Measurements from ENCODE around the gene DPEP3.
"Not testable (repeated sequence)": the region's sequence is repeated elsewhere in the genome, so short reads cannot be mapped to it uniquely, and the experiment has no call there.

DPEP3 gene

DNA sequence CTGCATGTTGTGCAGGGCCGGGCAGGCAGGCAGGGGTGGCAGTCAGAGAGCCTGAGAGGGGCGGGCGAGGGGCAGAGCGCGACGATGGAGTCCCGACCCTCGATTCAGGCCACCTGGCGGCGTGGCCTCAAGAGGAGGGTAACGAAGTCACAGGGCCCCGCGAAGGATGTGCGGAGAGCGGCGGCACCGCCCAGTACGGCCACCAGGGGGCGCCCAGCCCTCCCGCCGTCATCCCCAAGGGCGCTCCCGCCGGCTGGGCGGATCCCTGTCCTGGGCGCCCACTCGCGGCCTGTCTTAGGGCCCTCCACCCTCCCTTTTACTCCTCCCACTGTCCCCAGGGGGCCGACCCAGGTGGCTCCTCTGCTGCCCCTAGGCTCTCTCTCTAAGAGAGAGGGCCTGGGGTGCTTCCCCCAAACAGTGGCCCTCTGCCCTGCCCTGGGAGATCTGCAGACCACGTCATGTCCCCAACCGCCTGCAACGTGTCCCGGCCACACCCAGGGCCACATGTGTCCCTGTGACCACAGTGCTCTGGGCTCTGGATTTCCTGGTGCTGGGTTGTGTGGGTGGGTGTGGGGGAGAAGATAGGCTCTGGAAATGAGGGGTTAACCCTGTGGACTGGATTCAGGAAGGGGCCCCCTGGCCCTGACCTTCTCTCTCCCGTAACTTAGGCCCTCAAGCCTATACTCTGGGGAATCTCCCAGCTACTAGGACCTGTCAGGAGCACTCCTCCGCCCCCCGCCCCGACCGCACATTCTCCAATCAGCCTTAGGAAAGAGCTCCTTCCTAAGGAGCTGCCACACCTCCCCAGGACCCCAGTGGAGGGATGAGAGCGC lies 13.1 kb upstream of the DPEP3 start:
- DNase-seq, result peak; percentile 84 to 94 (median 89)

DNA sequence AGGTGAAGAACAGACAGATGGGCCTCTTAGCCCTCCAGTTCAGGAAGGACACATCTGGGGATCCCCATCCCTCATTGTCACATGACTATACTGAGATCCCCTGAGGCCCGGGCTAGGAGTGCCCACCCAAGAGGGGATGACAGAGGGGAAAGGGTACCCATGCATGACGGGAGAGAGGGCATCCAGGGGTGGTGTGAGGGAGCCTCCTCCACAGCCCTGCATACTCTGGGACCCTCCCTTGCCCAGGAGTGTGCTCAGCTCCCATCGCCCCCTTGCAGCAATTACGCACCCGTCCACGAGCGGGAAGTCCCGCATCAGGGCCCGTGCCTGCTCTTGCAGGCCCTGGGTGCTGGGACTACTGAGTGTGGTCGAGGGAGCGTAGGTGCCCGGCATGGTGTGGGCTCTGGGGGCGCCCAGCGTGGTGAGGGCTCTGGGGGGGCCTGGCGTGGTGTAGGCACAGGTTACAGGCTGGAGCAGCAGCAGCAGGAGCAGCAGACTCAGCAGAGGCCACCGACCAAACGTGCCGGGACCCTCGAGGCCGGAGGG lies 12.4 kb upstream of the DPEP3 start:
- no peak for DNase-seq

DNA sequence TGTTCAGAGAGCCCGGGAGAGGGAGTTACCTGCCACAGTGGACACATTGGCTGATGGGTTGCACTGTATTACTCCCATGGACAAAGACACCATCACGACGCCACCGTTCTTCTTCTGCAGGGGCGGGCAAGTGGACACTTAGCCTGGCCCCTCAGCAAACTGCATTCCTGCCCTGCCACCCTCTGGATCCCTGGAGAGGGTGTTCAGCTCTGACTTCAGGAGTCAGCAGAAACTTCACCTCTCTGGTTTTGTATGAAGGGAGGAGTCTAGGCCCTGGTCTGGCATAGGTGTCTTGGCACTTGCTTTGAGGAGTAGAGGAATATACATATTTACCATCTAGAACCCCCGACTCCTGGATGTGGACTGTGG lies 9.7 kb upstream of the DPEP3 start:
- DNase-seq, result no peak

DNA sequence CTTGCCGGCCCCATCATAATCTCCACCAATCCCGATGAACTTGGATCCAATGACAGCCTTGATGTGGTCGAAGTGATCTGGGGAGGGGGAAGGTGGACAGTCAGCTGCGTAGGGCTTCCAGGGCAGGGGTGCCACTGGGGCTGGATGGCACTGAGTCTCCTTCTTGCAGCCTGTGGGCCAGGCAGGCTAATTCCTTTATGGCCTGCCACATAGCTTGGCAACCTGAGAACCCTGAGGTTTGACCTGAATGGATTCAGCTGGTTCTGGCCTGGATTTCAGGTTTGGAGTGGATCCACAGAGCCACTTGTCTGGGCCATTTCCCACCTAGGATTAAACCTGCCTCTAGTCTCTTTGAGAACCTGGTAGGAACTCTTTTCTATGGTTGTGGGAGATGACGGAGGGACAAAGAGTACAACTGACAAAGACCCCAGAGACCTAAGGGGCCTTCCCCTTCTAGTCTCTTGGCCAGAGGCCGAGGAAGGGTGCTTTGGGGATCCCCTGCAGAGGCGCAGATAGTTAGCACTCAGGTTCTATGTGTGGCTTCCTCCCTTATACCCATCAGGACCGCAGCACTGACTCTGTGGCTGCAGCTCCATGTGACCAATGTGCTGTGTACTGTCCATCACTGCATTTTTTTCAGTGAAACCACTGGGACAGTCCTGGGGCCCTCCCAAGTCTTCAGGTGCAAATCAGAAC lies 9.2 kb upstream of the DPEP3 start:
- no peak for DNase-seq

DNA sequence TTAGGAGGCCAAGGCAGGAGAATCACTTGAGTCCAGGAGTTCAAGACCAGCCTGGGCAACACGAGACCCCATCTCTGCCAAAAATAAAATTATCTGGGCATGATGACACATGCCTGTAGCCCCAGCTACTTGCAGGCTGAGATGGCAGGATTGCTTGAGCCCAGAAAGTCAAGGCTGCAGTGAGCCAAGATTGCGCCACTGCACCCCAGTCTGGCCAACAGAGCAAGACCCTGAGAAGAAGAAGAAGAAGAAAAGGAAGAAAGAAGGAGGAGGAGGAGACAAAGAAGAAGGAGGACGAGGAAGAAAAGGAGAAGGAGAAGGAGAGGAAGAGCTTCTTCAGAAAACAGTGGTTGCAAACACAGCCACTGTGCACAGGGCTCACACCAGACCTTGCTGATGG lies 8.4 kb upstream of the DPEP3 start:
- DNase-seq, result no peak

DNA sequence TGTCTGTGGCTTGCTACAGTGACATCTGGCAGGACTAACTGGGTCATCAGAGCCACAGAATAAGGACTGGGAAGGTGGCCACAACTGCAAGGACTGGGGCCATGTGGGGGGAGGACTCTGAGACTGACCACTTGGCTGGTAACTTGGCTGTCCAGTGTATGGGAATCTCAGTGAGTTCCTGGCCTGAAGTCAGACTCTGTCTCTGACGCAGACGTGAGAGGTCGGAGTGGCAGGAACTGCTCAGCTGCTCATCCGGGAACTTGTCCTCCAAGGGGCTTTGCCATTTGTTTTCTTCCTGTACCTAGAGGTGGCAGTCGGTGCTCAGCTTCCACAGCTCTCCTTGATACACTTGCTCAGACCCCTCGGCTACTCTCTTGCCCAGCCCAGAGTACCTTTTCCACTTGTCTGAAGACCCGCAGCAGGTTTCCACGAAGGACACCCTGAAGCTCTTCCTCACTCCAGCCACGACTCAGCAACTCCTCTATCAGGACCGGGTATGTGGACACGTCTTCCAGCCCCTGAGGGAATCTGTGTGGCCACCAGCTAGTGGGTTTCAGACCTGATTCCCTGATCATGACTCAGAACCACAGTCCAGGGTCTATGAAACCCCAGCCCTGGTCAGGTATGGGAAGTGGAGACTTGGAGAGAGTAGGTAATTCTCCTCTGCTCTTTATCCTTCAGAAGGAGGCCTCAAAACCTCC lies 7.3 kb upstream of the DPEP3 start:
- no peak for DNase-seq

DNA sequence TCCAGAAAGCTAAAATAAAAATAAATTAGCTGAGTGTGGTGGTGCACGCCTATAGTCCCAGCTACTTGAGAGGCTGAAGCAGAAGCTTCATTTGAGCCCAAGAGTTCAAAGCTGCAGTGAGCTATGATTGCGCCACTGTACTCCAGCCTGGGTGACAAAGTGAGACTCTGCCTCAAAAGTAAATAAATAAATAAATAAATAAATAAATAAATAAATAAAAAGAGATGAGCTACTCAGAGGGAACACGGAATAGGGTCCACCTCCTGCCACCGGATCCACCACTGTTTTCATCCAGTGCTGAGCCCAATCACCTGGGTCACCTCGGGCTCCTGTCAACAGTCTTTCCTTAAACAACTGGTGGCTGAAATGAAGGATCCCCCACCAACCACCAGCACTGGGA lies 6.7 kb upstream of the DPEP3 start:
- no peak for DNase-seq

DNA sequence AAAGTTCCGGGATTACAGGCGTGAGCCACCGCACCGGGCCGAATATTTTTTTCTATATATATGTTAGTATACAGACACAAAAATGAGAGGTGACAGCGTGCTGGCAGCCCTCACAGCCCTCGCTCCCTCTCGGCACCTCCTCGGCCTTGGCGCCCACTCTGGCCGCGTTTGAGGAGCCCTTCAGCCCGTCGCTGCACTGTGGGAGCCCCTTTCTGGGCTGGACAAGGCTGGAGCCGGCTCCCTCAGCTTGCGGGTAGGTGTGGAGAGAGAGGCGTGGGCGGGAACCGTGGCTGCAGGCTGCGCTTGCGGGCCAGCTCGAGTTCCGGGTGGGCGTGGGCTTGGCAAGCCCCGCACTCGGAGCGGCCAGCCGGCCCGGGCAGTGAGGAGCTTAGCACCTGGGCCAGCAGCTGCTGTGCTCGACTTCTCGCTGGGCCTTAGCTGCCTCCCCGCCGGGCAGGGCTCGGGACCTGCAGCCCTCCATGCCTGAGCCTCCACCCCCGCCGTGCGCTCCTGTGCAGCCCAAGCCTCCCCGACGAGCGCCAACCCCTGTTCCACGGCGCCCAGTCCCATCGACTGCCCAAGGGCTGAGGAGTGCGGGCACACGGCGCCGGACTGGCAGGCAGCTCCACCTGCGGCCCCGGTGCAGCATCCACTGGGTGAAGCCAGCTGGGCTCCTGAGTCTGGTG lies 1.9 kb upstream of the DPEP3 start:
- DNase-seq, result no peak

DNA sequence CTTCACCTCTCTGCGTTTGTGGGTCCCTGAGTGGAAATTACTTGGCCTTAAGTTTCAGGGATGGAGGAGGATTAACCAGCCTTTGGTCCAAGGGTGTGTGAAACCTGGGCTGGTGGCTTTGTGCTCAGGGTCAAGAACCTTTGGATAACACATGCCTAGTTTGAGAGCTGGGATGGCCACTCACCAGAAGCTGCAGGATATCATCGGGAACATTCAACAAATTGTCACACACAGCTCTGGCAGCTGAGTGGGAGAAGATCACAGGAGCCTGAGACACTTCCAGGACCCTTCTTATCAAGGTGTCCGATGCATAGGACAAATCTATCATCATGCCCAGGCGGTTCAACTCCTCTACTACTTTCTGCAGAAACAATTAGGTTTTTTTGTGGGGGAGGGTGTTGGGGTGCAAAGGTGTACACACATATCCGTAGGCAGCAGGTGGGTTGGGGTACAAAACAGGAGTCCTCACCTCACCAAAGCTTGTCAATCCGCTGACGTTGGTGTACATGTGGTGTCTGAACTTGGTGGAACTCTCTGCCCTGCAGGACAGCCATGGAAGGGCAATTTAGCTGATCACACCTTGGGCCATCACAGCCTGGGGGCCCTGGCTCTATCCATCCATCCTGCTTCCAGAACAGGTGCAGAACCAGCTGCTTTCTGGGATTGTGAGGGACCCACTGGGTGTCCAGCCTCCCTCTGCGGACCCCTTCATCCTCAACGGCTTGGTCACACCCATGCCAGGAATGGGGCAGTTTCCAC lies 2.7 kb downstream of the DPEP3 start:
- DNase-seq, result no peak

DNA sequence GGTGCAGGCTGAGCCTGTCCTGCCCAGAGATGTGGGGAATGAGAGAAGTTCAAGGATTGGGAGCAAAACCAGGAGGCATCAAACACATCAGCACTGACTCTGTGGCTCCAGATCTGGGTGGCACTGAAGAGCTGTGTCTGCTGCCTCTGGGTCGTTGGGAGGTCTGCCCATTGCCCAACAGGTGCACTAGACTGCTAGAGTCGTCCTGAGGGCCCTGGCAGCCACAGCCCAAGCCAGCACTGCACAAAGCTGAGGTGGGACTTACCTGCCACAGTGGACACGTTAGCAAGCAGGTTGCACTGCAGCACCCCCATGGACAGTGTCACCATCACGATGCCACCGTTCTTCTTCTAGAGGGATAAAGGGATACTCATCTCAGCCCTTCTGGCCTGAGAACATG lies 3.3 kb downstream of the DPEP3 start:
- no peak for DNase-seq

DNA sequence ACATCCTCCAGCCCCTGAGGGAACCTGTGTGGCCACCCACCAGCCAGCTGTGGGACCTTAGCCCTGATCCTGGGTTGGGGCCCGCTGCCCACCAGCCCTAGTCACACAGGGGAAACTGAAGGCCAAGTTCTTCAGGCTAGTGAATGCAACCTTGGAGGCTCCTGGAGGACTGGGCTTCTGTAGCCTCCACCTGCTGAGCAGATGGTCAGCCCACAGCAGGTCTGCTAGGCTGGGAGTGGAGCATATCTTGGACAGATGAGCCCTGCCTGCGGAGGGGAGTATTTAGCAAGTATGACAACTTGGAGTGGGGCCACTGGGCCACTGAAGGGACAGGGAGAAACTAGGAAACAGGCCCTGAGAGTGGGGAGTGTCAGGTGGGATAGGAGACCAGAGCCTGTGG lies 4.1 kb downstream of the DPEP3 start:
- no peak for DNase-seq

DNA sequence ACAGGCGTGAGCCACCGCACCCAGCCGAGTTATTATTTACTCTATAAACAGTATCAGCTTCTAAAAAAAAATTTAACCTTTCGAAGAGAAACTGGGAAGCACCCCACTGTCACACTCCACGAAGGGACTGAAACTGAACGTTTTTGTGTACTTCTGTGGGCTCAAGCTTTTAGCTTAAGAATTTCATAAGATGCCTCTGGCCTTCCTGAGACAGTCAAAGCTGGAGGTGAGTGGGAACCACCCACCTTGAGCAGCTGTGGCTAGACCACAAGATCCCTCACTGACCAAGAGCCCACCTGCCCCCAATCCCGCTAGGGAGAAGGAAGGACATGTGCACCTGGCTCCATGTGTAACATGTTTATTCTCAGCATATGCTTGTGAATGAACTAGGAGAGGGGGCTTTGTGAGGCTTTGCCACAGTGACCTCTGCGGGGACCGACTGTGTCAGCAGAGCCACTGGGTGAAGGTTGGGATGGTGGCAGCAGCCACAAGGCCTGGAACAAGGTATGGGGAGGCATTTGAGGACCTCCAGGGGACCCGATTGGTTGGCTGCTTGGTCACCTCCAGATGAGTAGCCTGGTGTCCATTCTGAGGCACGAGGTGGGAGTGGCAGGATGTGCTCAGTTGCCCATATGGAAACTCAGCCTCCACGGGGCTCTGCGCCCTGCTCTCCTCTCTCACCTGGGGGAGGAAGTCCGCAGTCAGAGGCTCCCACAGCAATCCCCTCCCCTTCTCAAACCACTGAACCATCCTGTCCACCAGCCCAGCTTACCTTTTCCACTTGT lies 4.8 kb downstream of the DPEP3 start:
- no peak for DNase-seq

DNA sequence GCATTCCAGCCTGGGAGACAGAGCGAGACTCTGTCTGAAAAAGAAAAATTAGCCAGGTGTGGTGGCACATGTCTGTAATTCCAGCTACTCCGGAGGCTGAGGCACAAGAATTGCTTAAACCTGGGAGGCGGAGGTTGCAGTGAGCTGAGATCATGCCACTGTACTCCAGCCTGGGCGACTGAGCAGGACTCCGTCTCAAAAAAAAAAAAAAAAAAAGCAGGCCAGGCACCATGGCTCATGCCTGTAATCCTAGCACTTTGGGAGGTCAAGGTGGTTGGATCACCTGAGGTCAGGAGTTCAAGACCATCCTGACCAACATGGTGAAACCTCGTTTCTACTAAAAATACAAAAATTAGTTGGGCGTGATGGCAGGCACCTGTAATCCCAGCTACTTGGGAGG lies 8.0 kb downstream of the DPEP3 start:
- DNase-seq, result not testable (repeated sequence)

DNA sequence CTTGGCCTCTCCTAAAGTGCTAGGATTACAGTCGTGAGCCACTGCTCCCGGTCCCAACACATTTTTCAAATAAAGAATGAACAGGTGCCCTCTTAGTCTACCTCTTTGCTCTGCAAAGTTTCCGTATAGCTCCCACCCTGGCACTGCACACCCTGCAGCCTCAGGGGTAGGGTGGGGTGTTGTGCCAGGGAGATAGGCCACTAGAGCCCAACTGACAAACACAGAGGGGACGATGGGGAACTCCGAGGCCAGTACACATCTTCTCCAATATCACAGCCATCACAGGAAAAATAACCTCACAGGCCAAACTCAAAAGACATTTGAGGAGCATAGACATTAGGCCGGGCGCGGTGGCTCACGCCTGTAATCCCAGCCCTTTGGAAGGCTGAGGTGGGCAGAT lies 9.2 kb downstream of the DPEP3 start:
- DNase-seq, result no peak

DNA sequence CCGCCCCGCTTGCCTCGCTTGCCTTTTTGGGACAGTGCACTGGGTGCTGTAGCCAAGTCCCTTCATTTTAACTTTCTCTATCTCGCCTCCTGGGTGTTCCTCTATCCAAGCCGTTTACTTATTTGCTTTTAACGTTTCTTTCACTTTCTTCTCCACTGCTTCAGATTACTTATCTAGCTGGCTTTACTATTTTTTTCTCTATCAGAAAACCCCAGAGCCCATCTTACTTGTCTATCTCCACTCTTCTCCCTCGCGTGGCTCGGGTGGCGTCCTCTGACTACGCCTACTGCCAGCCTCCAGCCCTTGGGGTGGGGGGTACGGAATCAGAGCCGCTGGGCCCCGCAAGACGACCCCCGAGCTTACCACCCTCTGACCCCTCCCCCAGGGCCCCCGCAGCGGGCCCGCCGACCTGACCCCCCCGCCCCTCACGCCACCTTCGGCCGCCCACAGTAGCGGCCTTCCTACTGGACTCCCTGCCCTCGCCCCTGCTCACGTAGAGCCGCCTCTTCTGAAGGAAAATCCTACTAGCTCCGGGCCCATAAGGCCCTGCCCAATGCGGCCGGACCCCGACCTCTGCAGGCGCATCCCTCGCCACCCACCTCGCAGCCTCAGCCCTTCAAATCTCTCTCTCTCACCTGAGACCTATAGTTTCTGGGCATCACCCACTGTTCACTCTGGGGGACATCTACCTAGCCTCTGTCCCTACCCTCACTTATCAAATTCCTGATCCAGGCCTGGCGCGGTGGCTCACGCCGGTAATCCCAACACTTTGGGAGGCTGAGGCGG lies 10.9 kb downstream of the DPEP3 start:
- peak; percentile 10 to 41 (median 26) for DNase-seq

DNA sequence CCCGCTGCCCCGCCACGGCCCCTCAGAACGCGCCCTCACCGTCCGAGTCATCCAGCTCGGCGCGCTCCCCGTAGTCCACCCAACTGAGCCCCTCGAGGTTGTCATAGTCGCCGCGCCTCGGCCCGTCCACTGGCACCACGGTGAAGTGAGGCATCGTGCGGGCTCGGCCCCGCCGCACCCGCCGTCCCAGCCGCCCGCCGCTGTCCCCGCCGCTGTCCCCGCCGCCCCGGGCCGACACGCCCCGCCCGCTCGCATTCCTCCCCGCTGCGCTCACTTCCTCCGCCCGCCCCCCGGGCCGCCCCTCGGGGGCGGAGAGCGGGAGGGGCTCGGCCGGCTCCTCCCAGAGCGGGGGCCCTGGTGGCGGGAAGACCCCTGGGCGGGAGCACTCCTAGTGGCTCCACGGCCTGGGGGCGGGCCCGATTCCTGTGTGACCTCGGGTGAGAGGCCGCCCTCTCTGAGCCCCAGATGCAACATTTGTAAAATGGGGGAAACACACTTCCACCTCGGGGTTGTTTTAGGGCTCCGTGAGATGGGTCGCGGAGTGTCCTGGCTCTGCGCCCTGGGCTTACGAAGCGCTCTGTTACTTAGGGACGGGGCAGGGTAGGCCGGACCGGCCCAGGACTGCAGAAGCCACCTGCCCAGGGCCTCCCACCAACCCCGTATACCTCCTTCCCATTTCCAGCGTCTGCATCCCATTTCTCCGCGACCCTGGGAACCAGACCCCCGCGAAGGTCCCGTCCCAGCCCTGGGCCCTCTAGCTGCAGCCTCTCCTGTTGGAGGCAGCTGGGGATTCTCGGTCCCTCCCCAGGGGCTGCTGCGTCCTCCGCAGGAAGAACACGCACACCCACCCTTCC lies 11.7 kb downstream of the DPEP3 start, which contains the start of gene SLC12A4:
Gene SLC12A4 (minus strand): TSS at position 238 of the 854 bp plus-strand sequence. CDS start 84 bp downstream, at position 154.
- peak; percentile 83 to 94 (median 85) for DNase-seq

DNA sequence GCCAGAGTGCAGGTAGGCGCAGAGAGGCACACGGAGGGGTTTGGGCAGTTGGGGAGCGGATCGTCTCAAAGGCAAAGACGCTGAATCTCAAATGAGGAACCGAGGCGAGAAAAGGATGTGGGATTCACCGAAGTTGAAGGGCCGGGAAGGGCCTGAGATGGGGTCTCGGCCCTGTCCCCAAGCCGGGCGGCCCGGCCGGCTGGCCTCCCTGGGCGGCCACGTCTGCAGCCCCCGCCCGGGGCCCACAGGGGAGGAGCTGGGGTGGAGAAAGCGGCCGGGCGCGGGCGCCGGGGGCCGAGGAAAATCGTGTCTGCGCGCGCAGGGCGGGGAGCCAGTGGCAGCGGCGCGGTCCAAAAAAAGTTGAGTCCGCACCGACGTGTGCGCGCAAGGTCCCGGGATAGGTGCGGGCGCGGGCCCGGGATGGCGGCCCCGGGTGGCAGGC lies 12.3 kb downstream of the DPEP3 start:
- DNase-seq, result peak; percentile 26 to 66 (median 48)

DNA sequence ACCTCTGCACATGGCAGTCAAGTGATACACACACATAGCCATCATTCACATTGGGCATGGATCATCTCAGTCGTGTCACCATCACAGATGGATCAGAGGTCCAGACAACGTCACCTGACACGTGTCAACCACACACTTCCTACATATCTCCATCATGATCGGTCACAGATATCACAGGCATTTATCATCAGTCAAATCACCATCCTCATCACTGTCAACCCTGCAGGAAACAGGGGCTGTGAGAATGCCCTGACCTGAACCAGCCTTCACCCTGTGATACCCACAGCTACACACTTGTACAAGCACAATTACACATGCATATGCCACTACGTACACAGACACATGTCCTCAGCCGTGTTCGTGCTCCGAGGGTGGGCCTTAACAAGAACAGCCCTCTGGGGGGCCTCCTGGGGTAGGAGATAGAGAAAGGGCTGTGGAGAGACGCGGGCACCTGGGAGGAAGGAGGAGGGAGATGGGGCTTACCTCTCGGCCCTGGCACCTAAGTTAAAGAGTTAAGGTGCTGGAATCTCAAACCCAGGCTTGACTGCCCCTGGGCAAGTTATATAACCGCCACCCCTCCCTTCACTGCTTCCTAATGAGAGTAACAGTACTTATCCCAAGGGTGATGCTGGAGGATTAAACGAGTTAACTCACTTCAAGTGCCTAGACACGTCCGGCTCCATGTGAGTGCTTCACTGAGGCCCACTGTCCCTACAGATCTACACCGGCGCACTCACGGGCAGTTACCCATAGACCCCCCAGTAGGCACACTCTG lies 12.9 kb downstream of the DPEP3 start:
- DNase-seq, result no peak

All from suppressor macrophage treated with lipopolysaccharide for 1 hour (primary cell).